Measurements from ENCODE around the gene MUL1. TPM values are rescaled to one million over a fixed set of nuclear protein-coding genes. Genes with fewer than 3 reads are reported as not detected.
A peak's percentile ranks its signal among the peaks of the same experiment; 100 is the strongest.

The MUL1 gene
- total RNA-seq, 1 donor from 2014 or later, result 45.0 TPM

DNA sequence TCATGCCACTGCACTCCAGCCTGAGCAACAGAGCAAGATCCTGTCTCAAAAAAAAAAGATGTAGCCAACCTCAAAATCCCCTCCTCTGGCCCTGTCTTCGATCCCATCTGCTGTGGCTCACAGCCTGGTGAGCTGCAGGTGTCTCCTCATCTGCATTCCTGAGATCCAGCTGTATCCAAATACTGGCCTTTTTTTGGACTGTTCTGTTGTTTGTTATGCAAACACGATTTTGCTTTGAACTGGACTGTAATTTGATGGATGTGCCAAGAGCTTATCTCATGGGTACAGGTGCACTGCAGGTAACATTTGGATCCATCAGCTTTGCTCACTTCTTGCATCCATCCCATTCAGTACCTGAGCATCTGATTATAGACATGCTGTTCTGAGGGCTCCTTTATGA lies 30.3 kb upstream of the MUL1 start:
- Histone ChIP-seq H3K36me3 (no peaks in the 10 kb centered on the region), H3K4me3 (no peak overlapping the region), H3K27me3 (ENCODE audit: low read depth) (peaks cover 34% of the 10 kb centered on the region), H3K27ac (replicated peaks) (no peak overlapping the region), H3K4me1 (peaks cover 12% of the 10 kb centered on the region), H3K9me3 (replicated peaks) (no peaks in the 10 kb centered on the region)
- no peak for DNase-seq
- TF ChIP-seq, protein P1, sequence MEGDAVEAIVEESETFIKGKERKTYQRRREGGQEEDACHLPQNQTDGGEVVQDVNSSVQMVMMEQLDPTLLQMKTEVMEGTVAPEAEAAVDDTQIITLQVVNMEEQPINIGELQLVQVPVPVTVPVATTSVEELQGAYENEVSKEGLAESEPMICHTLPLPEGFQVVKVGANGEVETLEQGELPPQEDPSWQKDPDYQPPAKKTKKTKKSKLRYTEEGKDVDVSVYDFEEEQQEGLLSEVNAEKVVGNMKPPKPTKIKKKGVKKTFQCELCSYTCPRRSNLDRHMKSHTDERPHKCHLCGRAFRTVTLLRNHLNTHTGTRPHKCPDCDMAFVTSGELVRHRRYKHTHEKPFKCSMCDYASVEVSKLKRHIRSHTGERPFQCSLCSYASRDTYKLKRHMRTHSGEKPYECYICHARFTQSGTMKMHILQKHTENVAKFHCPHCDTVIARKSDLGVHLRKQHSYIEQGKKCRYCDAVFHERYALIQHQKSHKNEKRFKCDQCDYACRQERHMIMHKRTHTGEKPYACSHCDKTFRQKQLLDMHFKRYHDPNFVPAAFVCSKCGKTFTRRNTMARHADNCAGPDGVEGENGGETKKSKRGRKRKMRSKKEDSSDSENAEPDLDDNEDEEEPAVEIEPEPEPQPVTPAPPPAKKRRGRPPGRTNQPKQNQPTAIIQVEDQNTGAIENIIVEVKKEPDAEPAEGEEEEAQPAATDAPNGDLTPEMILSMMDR (IDR thresholded peaks at IDR 0.05; ENCODE audit: borderline replicate concordance), result no peak
- intact Hi-C loops (cut with micrococcal nuclease), result no loop called here

DNA sequence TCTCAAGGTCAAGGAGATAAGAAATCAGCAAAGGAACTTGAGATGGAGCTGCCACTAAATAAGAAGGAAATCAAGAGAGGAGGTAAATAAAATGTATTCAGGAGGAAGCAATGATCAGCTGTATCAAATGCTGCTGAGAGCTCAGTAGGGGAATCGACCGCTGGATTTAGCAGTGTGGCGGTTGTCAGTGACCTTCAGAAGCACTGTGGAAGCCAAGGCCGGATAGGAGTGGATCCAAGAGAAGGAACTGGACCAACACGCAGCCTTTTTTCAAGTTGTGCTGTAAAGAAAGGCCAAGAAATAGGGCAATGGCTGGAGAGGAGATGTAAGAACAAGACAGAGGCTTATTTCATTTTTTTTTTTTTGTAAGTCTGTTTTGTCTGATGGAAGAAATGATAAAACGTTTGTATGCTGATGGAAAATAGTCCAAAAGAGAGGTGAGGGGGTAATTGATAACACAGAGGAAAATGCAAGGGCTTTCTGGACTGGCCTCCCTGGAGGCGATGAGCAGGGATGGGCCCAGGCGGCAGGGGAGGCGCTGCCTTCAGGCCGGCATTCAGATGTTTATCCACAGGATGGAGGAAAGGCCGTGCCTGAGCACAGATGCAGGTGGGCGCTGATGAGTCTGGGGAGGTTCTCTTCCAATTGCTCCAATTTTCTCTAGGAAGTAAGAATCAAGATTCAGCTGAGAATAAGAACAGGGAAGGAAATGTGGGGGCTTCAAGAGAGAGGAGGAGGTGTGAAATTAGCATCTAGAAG lies 26.9 kb upstream of the MUL1 start:
- TF ChIP-seq, protein P1 (IDR thresholded peaks at IDR 0.05; ENCODE audit: borderline replicate concordance), result no peak
- intact Hi-C loops (cut with micrococcal nuclease), result no loop called here

DNA sequence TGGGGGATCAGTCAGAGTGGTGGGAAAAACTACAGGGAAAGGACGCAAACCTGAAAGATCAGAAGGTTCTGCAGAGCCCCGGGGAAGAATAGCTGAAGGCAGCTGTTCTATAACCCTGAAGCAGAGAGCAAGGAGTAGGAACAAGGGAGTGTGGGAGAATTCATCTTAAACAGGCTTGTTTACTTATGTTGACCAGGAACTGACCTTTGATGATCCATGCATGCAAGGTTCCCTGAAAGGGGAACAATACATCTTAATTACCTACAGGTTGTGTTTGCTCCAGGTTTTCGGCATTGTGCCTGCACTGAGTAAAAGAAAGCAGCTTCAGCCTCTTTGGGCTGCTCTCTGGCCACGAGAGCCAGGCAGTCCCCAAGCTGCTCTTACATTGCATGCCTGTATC lies 25.7 kb upstream of the MUL1 start:
- intact Hi-C loops (cut with micrococcal nuclease), result no loop called here
- H3K27ac ChIP-seq (replicated peaks), result no peak overlapping the region
- peaks cover 12% of the 10 kb centered on the region for H3K4me1 ChIP-seq
- DNase-seq, result no peak
- peaks cover 41% of the 10 kb centered on the region for H3K27me3 ChIP-seq (ENCODE audit: low read depth)
- H3K4me3 ChIP-seq, result no peak overlapping the region
- H3K9me3 ChIP-seq (replicated peaks), result no peaks in the 10 kb centered on the region
- TF ChIP-seq, protein P1 (IDR thresholded peaks at IDR 0.05; ENCODE audit: borderline replicate concordance), result no peak
- H3K36me3 ChIP-seq, result no peaks in the 10 kb centered on the region

More for the DNA sequence above, 26.9 kb upstream of the MUL1 start:
- H3K36me3 ChIP-seq, result no peaks in the 10 kb centered on the region
- DNase-seq, result no peak
- H3K27ac ChIP-seq (replicated peaks), result peak overlapping the region; percentile 33
- H3K27me3 ChIP-seq (ENCODE audit: low read depth), result peaks cover 29% of the 10 kb centered on the region
- H3K9me3 ChIP-seq (replicated peaks), result no peaks in the 10 kb centered on the region
- no peak overlapping the region for H3K4me3 ChIP-seq
- peaks cover 12% of the 10 kb centered on the region for H3K4me1 ChIP-seq

DNA sequence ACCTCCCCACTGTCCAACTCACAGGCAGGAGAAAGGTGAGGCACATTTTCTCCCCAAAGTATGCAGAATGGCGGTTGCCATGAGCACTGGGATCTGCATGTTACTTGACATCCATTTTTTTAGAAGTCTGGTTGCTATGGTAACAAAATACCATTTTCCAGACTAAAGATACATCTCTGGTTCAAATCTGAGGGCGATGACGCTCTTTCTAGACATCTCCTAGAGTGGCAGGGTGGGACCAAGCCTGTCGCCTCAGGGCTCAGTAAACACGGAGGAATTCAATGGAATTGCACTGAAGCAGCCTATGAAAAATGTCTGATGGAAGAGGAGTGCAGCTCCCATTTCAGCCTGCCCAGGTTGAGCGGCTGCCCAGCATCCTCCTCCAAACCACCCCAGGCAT lies 22.9 kb upstream of the MUL1 start:
- H3K4me3 ChIP-seq, result no peak overlapping the region
- no peaks in the 10 kb centered on the region for H3K9me3 ChIP-seq (replicated peaks)
- TF ChIP-seq, protein P1 (IDR thresholded peaks at IDR 0.05; ENCODE audit: borderline replicate concordance), result no peak
- no peak for DNase-seq
- H3K36me3 ChIP-seq, result no peaks in the 10 kb centered on the region
- intact Hi-C loops (cut with micrococcal nuclease), result no loop called here
- no peak overlapping the region for H3K27ac ChIP-seq (replicated peaks)
- H3K4me1 ChIP-seq, result peaks cover 12% of the 10 kb centered on the region
- H3K27me3 ChIP-seq (ENCODE audit: low read depth), result peaks cover 67% of the 10 kb centered on the region

DNA sequence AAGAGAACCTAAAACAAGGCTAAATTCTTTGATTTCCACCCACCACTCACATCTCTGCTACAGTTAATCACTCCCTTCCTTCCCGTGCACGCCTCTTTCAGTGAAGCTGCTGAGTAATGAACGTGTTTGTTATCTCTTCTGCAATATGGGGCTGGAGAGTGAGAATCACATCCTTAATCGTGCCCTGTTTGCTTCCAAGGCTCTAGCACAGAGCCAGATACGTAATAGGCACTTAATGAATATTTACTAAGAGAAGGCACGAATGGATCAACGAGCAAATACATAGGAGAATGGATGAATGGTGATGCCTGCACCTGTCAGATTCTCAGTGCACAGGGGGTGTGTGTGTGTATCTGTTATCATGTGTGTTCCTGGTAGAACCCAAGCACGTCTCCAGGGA lies 22.4 kb upstream of the MUL1 start:
- H3K27ac ChIP-seq (replicated peaks), result no peak overlapping the region
- no peaks in the 10 kb centered on the region for H3K36me3 ChIP-seq
- TF ChIP-seq, protein P1 (IDR thresholded peaks at IDR 0.05; ENCODE audit: borderline replicate concordance), result no peak
- no peak for DNase-seq
- intact Hi-C loops (cut with micrococcal nuclease), result no loop called here
- H3K4me3 ChIP-seq, result no peak overlapping the region
- H3K9me3 ChIP-seq (replicated peaks), result no peaks in the 10 kb centered on the region
- H3K4me1 ChIP-seq, result peaks cover 12% of the 10 kb centered on the region
- H3K27me3 ChIP-seq (ENCODE audit: low read depth), result peaks cover 67% of the 10 kb centered on the region

All from left ventricle myocardium inferior (tissue), 1 donor.